ENCODE data around the gene NDUFV1. TPM values are rescaled to one million over a fixed set of nuclear protein-coding genes. Genes with fewer than 3 reads are reported as not detected.
"Not testable (repeated sequence)": the region's sequence is repeated elsewhere in the genome, so short reads cannot be mapped to it uniquely, and the experiment has no call there.

The NDUFV1 gene
- total RNA-seq, 1 donor from 2014 or later: 180 TPM

GRCh38 chr11:67588136-67588503, 18.6 kb upstream of the NDUFV1 start:
- peaks cover 3% of the 10 kb centered on the region for H3K27me3 Mint-ChIP-seq (ENCODE audit: unreplicated experiment)
- TF ChIP-seq, protein P1, sequence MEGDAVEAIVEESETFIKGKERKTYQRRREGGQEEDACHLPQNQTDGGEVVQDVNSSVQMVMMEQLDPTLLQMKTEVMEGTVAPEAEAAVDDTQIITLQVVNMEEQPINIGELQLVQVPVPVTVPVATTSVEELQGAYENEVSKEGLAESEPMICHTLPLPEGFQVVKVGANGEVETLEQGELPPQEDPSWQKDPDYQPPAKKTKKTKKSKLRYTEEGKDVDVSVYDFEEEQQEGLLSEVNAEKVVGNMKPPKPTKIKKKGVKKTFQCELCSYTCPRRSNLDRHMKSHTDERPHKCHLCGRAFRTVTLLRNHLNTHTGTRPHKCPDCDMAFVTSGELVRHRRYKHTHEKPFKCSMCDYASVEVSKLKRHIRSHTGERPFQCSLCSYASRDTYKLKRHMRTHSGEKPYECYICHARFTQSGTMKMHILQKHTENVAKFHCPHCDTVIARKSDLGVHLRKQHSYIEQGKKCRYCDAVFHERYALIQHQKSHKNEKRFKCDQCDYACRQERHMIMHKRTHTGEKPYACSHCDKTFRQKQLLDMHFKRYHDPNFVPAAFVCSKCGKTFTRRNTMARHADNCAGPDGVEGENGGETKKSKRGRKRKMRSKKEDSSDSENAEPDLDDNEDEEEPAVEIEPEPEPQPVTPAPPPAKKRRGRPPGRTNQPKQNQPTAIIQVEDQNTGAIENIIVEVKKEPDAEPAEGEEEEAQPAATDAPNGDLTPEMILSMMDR (IDR thresholded peaks at IDR 0.05): no peak
- no peak overlapping the region for H3K27ac Mint-ChIP-seq (ENCODE audit: unreplicated experiment)
- DNase-seq (ENCODE audit: extremely low spot score, unreplicated experiment): no peak
- peaks cover 21% of the 10 kb centered on the region for H3K4me1 Mint-ChIP-seq (ENCODE audit: unreplicated experiment)
- H3K4me3 Mint-ChIP-seq (ENCODE audit: unreplicated experiment): no peak overlapping the region
- H3K36me3 Mint-ChIP-seq (ENCODE audit: unreplicated experiment): peaks cover 21% of the 10 kb centered on the region
- H3K9me3 Mint-ChIP-seq (ENCODE audit: unreplicated experiment): no peaks in the 10 kb centered on the region

- DNase-seq (ENCODE audit: extremely low spot score, unreplicated experiment); H3K27me3 Mint-ChIP-seq (ENCODE audit: unreplicated experiment); H3K4me3 Mint-ChIP-seq (ENCODE audit: unreplicated experiment); H3K27ac Mint-ChIP-seq (ENCODE audit: unreplicated experiment); H3K9me3 Mint-ChIP-seq (ENCODE audit: unreplicated experiment): not testable (repeated sequence)
- H3K36me3 Mint-ChIP-seq (ENCODE audit: unreplicated experiment): peaks cover 21% of the 10 kb centered on the region
- peaks cover 19% of the 10 kb centered on the region for H3K4me1 Mint-ChIP-seq (ENCODE audit: unreplicated experiment)
Measured at GRCh38 chr11:67588899-67589415, 17.8 kb upstream of the NDUFV1 start.

GRCh38 chr11:67592880-67593564, 13.7 kb upstream of the NDUFV1 start:
- no peak overlapping the region for H3K27ac Mint-ChIP-seq (ENCODE audit: unreplicated experiment)
- no peak for DNase-seq (ENCODE audit: extremely low spot score, unreplicated experiment)
- no peaks in the 10 kb centered on the region for H3K36me3 Mint-ChIP-seq (ENCODE audit: unreplicated experiment)
- H3K4me1 Mint-ChIP-seq (ENCODE audit: unreplicated experiment): no peaks in the 10 kb centered on the region
- no peaks in the 10 kb centered on the region for H3K9me3 Mint-ChIP-seq (ENCODE audit: unreplicated experiment)
- TF ChIP-seq, protein P1 (IDR thresholded peaks at IDR 0.05): no peak
- H3K27me3 Mint-ChIP-seq (ENCODE audit: unreplicated experiment): peaks cover 22% of the 10 kb centered on the region
- no peak overlapping the region for H3K4me3 Mint-ChIP-seq (ENCODE audit: unreplicated experiment)

GRCh38 chr11:67593565-67593905, 13.2 kb upstream of the NDUFV1 start:
- peaks cover 22% of the 10 kb centered on the region for H3K27me3 Mint-ChIP-seq (ENCODE audit: unreplicated experiment)
- H3K27ac Mint-ChIP-seq (ENCODE audit: unreplicated experiment): no peak overlapping the region
- no peaks in the 10 kb centered on the region for H3K4me1 Mint-ChIP-seq (ENCODE audit: unreplicated experiment)
- H3K4me3 Mint-ChIP-seq (ENCODE audit: unreplicated experiment): no peak overlapping the region
- DNase-seq (ENCODE audit: extremely low spot score, unreplicated experiment): no peak
- no peaks in the 10 kb centered on the region for H3K9me3 Mint-ChIP-seq (ENCODE audit: unreplicated experiment)
- no peaks in the 10 kb centered on the region for H3K36me3 Mint-ChIP-seq (ENCODE audit: unreplicated experiment)
- TF ChIP-seq, protein P1 (IDR thresholded peaks at IDR 0.05): no peak

DNA sequence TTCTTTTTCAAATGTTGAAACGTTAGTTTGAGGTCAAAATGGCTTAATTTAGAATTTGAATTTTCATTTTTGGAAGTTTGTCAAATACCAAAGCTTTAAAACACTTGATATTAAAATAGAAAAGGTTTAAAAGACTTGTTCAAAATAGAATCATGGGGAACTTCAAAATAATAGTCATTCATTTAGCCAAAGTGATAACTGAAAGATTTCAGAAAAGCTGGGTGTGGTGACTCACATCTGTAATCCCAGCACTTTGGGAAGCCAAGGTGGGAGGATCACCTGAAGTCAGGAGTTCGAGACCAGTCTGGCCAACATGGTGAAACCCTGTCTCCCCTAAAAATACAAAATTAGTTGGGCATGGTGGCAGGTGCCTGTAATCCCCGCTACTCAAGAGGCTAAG, 12.3 kb upstream of the NDUFV1 start:
- peaks cover 29% of the 10 kb centered on the region for H3K27me3 Mint-ChIP-seq (ENCODE audit: unreplicated experiment)
- no peaks in the 10 kb centered on the region for H3K9me3 Mint-ChIP-seq (ENCODE audit: unreplicated experiment)
- no peaks in the 10 kb centered on the region for H3K36me3 Mint-ChIP-seq (ENCODE audit: unreplicated experiment)
- H3K4me3 Mint-ChIP-seq (ENCODE audit: unreplicated experiment): no peak overlapping the region
- no peak for DNase-seq (ENCODE audit: extremely low spot score, unreplicated experiment)
- no peak overlapping the region for H3K27ac Mint-ChIP-seq (ENCODE audit: unreplicated experiment)
- TF ChIP-seq, protein P1 (IDR thresholded peaks at IDR 0.05): no peak
- no peaks in the 10 kb centered on the region for H3K4me1 Mint-ChIP-seq (ENCODE audit: unreplicated experiment)

Measured in osteocyte (in vitro differentiated cells).